ENCODE measurements around the gene PHACTR1.

DNA sequence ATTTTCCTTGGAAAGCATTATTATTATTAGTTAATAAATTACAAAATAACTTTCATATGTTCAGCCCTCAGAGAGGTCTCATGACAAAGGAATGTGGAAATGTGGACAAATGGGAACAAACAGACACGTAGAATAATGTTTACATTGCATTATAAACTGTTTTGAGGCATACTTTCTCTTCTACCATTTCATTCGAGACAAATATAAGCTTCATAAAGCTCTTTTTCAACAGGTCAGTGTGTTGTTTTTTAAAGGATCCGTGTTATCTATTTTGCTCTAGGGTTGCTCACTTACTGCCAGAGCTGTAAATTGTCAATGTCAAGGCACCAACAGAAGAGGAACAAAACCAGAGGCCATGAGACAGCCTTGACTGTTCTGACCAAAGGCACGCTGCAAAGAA, 256.8 kb downstream of the PHACTR1 start:
- no peak for TF ChIP-seq EZH2 (IDR thresholded peaks at IDR 0.05; ENCODE audit: insufficient read depth, low read length)
- TF ChIP-seq, protein P1, sequence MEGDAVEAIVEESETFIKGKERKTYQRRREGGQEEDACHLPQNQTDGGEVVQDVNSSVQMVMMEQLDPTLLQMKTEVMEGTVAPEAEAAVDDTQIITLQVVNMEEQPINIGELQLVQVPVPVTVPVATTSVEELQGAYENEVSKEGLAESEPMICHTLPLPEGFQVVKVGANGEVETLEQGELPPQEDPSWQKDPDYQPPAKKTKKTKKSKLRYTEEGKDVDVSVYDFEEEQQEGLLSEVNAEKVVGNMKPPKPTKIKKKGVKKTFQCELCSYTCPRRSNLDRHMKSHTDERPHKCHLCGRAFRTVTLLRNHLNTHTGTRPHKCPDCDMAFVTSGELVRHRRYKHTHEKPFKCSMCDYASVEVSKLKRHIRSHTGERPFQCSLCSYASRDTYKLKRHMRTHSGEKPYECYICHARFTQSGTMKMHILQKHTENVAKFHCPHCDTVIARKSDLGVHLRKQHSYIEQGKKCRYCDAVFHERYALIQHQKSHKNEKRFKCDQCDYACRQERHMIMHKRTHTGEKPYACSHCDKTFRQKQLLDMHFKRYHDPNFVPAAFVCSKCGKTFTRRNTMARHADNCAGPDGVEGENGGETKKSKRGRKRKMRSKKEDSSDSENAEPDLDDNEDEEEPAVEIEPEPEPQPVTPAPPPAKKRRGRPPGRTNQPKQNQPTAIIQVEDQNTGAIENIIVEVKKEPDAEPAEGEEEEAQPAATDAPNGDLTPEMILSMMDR (IDR thresholded peaks at IDR 0.05; ENCODE audit: insufficient read depth, low read depth, low read length), result no peak

All from astrocyte (in vitro differentiated cells and primary cell).